Measurements from ENCODE around the gene NLGN1. TPM values are rescaled to one million over a fixed set of nuclear protein-coding genes. Genes with fewer than 3 reads are reported as not detected.

The NLGN1 gene
- total and polyA plus RNA-seq, 12 donors: 0.13 to 3.7 (median 0.84) TPM

- no peaks in the 10 kb centered on the region for H3K9me3 ChIP-seq (replicated peaks in 1 of 3)
- WGBS, 4 donors: 61 to 70% (median 67%) methylated on average over 3 of the region's 3 CpGs
- no peak overlapping the region for H3K4me3 ChIP-seq
Measured at GRCh38 chr3:173743111-173743510, 345.6 kb downstream of the NLGN1 start.

GRCh38 chr3:173743516-173743915, 346.0 kb downstream of the NLGN1 start:
- Histone ChIP-seq H3K4me1 (replicated peaks in 1 of 2) (no peaks in the 10 kb centered on the region), H3K27ac (no peak overlapping the region), H3K27me3 (no peaks in the 10 kb centered on the region), H3K36me3 (replicated peaks in 1 of 2) (no peaks in the 10 kb centered on the region), H3K4me3 (no peak overlapping the region), H3K9me3 (replicated peaks in 1 of 3) (no peaks in the 10 kb centered on the region)
- intact Hi-C loops (cut with DNase I): no loop called here
- no peak for TF ChIP-seq POLR2A (IDR thresholded peaks at IDR 0.05)
- TF ChIP-seq CTCF (IDR thresholded peaks at IDR 0.05): no peak
- no peak for DNase-seq
- 46 to 61% (median 55%) methylated on average over 1 of the region's 1 CpG for WGBS, 4 donors

More at GRCh38 chr3:173743111-173743510, 345.6 kb downstream of the NLGN1 start:
- Histone ChIP-seq H3K36me3 (replicated peaks in 1 of 2) (no peaks in the 10 kb centered on the region), H3K27ac (no peak overlapping the region), H3K27me3 (no peaks in the 10 kb centered on the region), H3K4me1 (replicated peaks in 1 of 2) (no peaks in the 10 kb centered on the region)
- intact Hi-C loops (cut with DNase I): no loop called here
- no peak for TF ChIP-seq POLR2A (IDR thresholded peaks at IDR 0.05)
- DNase-seq: no peak

- no peak for DNase-seq
- no peak overlapping the region for H3K27ac ChIP-seq
- intact Hi-C loops (cut with DNase I): no loop called here
- H3K4me1 ChIP-seq (replicated peaks in 1 of 2): no peaks in the 10 kb centered on the region
- H3K4me3 ChIP-seq: no peak overlapping the region
- 54 to 64% (median 59%) methylated on average over 3 of the region's 3 CpGs for WGBS, 4 donors
- no peak for TF ChIP-seq POLR2A (IDR thresholded peaks at IDR 0.05)
- no peak for TF ChIP-seq CTCF (IDR thresholded peaks at IDR 0.05)
- H3K9me3 ChIP-seq (replicated peaks in 1 of 3): no peaks in the 10 kb centered on the region
- H3K36me3 ChIP-seq (replicated peaks in 1 of 2): no peaks in the 10 kb centered on the region
- no peaks in the 10 kb centered on the region for H3K27me3 ChIP-seq
Measured at GRCh38 chr3:173744479-173744878, 346.9 kb downstream of the NLGN1 start.

- intact Hi-C loops (cut with DNase I): no loop called here
- TF ChIP-seq CTCF (IDR thresholded peaks at IDR 0.05) (no peak), POLR2A (IDR thresholded peaks at IDR 0.05) (no peak)
- H3K4me1 ChIP-seq (replicated peaks in 1 of 2): no peaks in the 10 kb centered on the region
- WGBS, 4 donors: 76 to 81% (median 78%) methylated on average over 4 of the region's 4 CpGs
- no peaks in the 10 kb centered on the region for H3K27me3 ChIP-seq
- no peak overlapping the region for H3K4me3 ChIP-seq
- no peaks in the 10 kb centered on the region for H3K36me3 ChIP-seq (replicated peaks in 1 of 2)
- no peak for DNase-seq
- no peak overlapping the region for H3K27ac ChIP-seq
- H3K9me3 ChIP-seq (replicated peaks in 1 of 3): no peaks in the 10 kb centered on the region
Measured at GRCh38 chr3:173744895-173745294, 347.4 kb downstream of the NLGN1 start.

GRCh38 chr3:173745952-173746682, 348.6 kb downstream of the NLGN1 start:
- intact Hi-C loops (cut with DNase I): no loop called here
- H3K27me3 ChIP-seq: no peaks in the 10 kb centered on the region
- WGBS, 4 donors: 59 to 71% (median 66%) methylated on average over 4 of the region's 4 CpGs
- TF ChIP-seq CTCF (IDR thresholded peaks at IDR 0.05): no peak
- TF ChIP-seq POLR2A (IDR thresholded peaks at IDR 0.05): no peak
- DNase-seq: no peak
- H3K4me3 ChIP-seq: no peak overlapping the region
- H3K4me1 ChIP-seq (replicated peaks in 1 of 2): no peaks in the 10 kb centered on the region
- H3K27ac ChIP-seq: no peak overlapping the region
- H3K36me3 ChIP-seq (replicated peaks in 1 of 2): no peaks in the 10 kb centered on the region
- H3K9me3 ChIP-seq (replicated peaks in 1 of 3): no peaks in the 10 kb centered on the region
